DOHH2 (cell line): ENCODE measurements around the gene GCLC.

ENCODE experiments used
- H3F3A ChIP-seq: fragments of 200-600 bp; sonication (generic), shearing (Covaris generic); 2 replicates; pipeline ENCODE4 v1.6.0; 2016; ENCODE audit warnings: antibody characterized with exemption, mild to moderate bottlenecking; ENCODE audit not compliant: control insufficient read depth, insufficient read depth
- H3K27ac ChIP-seq: fragments of 200-600 bp; sonication (generic); 2 replicates; pipeline ENCODE4 v1.5.1; 2014; ENCODE audit warnings: low read depth, mild to moderate bottlenecking, low read length, moderate library complexity
- H3K27me3 ChIP-seq: fragments of 200-600 bp; sonication (generic); 2 replicates; pipeline ENCODE4 v1.6.1; 2014; ENCODE audit warnings: mild to moderate bottlenecking, low read length, mixed read lengths; ENCODE audit not compliant: control insufficient read depth
- H3K36me3 ChIP-seq: fragments of 200-600 bp; sonication (generic); 2 replicates; pipeline ENCODE4 v1.6.1; 2014; ENCODE audit warnings: mild to moderate bottlenecking, low read length, moderate library complexity, mixed read lengths; ENCODE audit not compliant: control insufficient read depth
- H3K4me1 ChIP-seq: fragments of 200-600 bp; sonication (generic); 2 replicates; pipeline ENCODE4 v1.6.1; 2014; ENCODE audit warnings: mild to moderate bottlenecking, low read length, mixed read lengths; ENCODE audit not compliant: control insufficient read depth
- H3K4me2 ChIP-seq: fragments of 200-600 bp; sonication (generic); 2 replicates; pipeline ENCODE4 v1.6.0; 2014; ENCODE audit warnings: mild to moderate bottlenecking, low read length, moderate library complexity
- H3K4me3 ChIP-seq: fragments of 200-600 bp; sonication (generic); 2 replicates; pipeline ENCODE4 v1.5.1; 2014; ENCODE audit warnings: mild to moderate bottlenecking, low read length, mixed read lengths
- H3K79me2 ChIP-seq: fragments of 200-600 bp; sonication (generic); 2 replicates; pipeline ENCODE4 v1.6.1; 2014; ENCODE audit warnings: mild to moderate bottlenecking, low read length, mixed read lengths; ENCODE audit not compliant: control insufficient read depth
- H3K9me2 ChIP-seq: fragments of 200-600 bp; sonication (generic); replicated peaks from 2 replicates; pipeline ENCODE4 v1.6.1; 2014; ENCODE audit warnings: mild to moderate bottlenecking, low read length, mixed read lengths; ENCODE audit not compliant: control insufficient read depth
- H3K9me3 ChIP-seq: fragments of 200-600 bp; sonication (generic); 2 replicates; pipeline ENCODE4 v1.6.1; 2014; ENCODE audit warnings: antibody characterized with exemption, low read length, mixed read lengths; ENCODE audit not compliant: control insufficient read depth, insufficient read depth
- H4K20me1 ChIP-seq: fragments of 200-600 bp; sonication (generic); 2 replicates; pipeline ENCODE4 v1.6.0; 2014; ENCODE audit warnings: low read depth, mild to moderate bottlenecking, antibody characterized with exemption, low read length, moderate library complexity; ENCODE audit not compliant: control insufficient read depth, insufficient read depth
- EZH2phosphoT487 ChIP-seq: fragments of 200-600 bp; sonication (generic); IDR thresholded peaks from 2 replicates; pipeline ENCODE4 v1.6.1; 2017; ENCODE audit warnings: borderline replicate concordance, mild to moderate bottlenecking, antibody characterized with exemption, low read length, moderate library complexity, mixed read lengths
- TF ChIP-seq, protein P1 (sequence below): fragments of 200-600 bp; sonication (generic); IDR thresholded peaks from one replicate; pipeline ENCODE4 v1.5.1; 2014; ENCODE audit warnings: antibody characterized with exemption, mild to moderate bottlenecking, low read depth, low read length; ENCODE audit not compliant: poor library complexity, severe bottlenecking

Gene GCLC

DNA sequence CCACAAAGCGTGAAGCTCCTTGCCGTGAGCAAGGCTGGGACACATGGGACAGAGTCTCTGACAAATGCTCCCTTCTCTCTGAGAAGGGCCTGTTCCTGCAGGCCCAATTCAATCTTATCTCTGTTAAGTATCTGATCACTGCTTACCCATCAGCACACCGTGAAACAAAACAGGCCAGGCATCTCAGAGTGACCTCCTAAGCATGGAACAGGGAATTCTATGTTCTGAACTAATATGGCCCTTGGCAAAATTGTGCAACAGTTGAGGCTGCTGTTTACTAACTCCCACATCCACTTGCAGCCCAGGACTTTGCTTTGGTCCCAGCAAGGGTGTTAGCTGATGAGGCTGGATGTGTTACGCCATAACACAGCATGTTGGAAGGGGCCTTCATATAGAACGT is 79.2 kb downstream of the GCLC start:
- Histone ChIP-seq H3K4me3 (no peak overlapping the region), H3K9me3 (no peaks in the 10 kb centered on the region), H3K36me3 (no peaks in the 10 kb centered on the region), H3K4me1 (peaks cover 20% of the 10 kb centered on the region), H3K4me2 (no peak overlapping the region), H3K9me2 (no peaks in the 10 kb centered on the region), H4K20me1 (no peaks in the 10 kb centered on the region), H3K27me3 (0 out of 2 replicates have a peak, but pooled peaks cover 8% of the 10 kb centered on the region), H3K27ac (no peak overlapping the region), H3K79me2 (no peaks in the 10 kb centered on the region), H3F3A (peaks cover 3% of the 10 kb centered on the region; the same call in 1 of the 2 replicates)
- TF ChIP-seq, protein P1, sequence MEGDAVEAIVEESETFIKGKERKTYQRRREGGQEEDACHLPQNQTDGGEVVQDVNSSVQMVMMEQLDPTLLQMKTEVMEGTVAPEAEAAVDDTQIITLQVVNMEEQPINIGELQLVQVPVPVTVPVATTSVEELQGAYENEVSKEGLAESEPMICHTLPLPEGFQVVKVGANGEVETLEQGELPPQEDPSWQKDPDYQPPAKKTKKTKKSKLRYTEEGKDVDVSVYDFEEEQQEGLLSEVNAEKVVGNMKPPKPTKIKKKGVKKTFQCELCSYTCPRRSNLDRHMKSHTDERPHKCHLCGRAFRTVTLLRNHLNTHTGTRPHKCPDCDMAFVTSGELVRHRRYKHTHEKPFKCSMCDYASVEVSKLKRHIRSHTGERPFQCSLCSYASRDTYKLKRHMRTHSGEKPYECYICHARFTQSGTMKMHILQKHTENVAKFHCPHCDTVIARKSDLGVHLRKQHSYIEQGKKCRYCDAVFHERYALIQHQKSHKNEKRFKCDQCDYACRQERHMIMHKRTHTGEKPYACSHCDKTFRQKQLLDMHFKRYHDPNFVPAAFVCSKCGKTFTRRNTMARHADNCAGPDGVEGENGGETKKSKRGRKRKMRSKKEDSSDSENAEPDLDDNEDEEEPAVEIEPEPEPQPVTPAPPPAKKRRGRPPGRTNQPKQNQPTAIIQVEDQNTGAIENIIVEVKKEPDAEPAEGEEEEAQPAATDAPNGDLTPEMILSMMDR: no peak
- TF ChIP-seq EZH2phosphoT487: no peak

DNA sequence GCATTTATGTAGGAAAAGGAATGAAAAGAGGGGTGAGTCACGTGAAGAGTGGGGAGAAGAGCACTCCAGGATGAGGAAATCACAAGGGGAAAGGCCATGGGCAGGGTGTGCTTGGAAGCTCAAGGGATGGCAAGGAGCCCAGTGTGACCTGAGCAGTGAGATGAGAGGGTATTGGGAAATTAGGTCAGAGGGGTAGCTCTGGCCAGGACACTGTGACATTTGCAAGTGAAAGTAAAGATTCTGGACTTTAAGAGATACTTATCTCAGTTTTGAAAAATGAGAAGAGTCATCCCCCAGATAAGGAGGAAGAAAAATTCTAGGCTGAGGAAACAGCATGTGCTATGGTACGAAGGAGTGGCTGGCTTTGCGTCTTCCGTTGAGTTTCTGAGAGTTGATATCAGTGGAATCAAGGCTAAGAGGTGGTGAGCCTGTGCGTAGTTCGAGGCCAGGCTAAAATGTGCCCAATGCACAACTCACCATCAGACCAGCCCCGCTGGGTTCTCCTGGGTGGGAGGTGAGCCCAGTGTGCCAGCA is 79.9 kb downstream of the GCLC start:
- Histone ChIP-seq H3K4me2 (no peak overlapping the region), H4K20me1 (no peaks in the 10 kb centered on the region)

DNA sequence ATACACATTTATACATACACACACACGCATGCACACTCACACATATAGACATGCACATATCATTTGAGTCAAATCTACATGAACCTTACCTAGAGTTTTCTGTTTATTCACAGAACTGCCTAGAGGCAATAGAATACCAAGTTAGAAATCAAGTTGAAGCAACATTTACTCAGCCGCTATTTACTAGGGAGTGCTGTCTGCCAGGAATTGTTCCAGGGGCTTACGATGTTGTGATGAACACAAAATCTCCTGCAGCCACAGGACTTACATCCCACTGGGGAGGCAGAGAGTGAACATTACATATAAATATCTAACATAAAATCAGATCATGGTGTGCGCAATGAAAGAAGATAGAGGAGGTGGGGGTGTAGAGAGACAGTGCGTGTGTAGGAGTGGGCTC is 80.4 kb downstream of the GCLC start:
- Histone ChIP-seq H3K4me2 (no peak overlapping the region), H3K79me2 (no peaks in the 10 kb centered on the region), H3K4me1 (peaks cover 23% of the 10 kb centered on the region), H3K9me2 (no peaks in the 10 kb centered on the region), H4K20me1 (no peaks in the 10 kb centered on the region), H3K4me3 (no peak overlapping the region), H3K27me3 (0 out of 2 replicates have a peak, but pooled peaks cover 2% of the 10 kb centered on the region), H3K36me3 (no peaks in the 10 kb centered on the region), H3F3A (peaks cover 3% of the 10 kb centered on the region; the same call in 1 of the 2 replicates), H3K9me3 (no peaks in the 10 kb centered on the region), H3K27ac (no peak overlapping the region)
- TF ChIP-seq, protein P1: no peak

More for the DNA sequence above, 79.9 kb downstream of the GCLC start:
- Histone ChIP-seq H3K9me3 (no peaks in the 10 kb centered on the region), H3K27ac (no peak overlapping the region), H3K4me3 (no peak overlapping the region), H3K27me3 (0 out of 2 replicates have a peak, but pooled peaks cover 5% of the 10 kb centered on the region), H3K9me2 (no peaks in the 10 kb centered on the region), H3K4me1 (peaks cover 23% of the 10 kb centered on the region), H3K79me2 (no peaks in the 10 kb centered on the region), H3K36me3 (no peaks in the 10 kb centered on the region), H3F3A (peaks cover 3% of the 10 kb centered on the region; the same call in 1 of the 2 replicates)
- TF ChIP-seq EZH2phosphoT487: no peak
- TF ChIP-seq, protein P1: no peak
